ENCODE results near the gene SARM1.

SARM1 gene

GRCh38 chr17:28342313-28342712, 29.2 kb upstream of the SARM1 start:
- no peak for DNase-seq

- DNase-seq: no peak
Measured at GRCh38 chr17:28343491-28343932, 28.0 kb upstream of the SARM1 start.

GRCh38 chr17:28344011-28344410, 27.5 kb upstream of the SARM1 start:
- DNase-seq: no peak

- no peak for DNase-seq
Measured at GRCh38 chr17:28344435-28344901, 27.0 kb upstream of the SARM1 start.

GRCh38 chr17:28345419-28346198, 25.9 kb upstream of the SARM1 start:
- no peak for DNase-seq

GRCh38 chr17:28346199-28346580, 25.3 kb upstream of the SARM1 start:
- no peak for DNase-seq

GRCh38 chr17:28346746-28347246, 24.7 kb upstream of the SARM1 start:
- no peak for DNase-seq

GRCh38 chr17:28347261-28347891, 24.1 kb upstream of the SARM1 start:
- DNase-seq: no peak

GRCh38 chr17:28348979-28349378, 22.5 kb upstream of the SARM1 start:
- no peak for DNase-seq

GRCh38 chr17:28350271-28350670, 21.2 kb upstream of the SARM1 start:
- no peak for DNase-seq

GRCh38 chr17:28357061-28357900, 14.2 kb upstream of the SARM1 start, which contains the start of gene POLDIP2:
TSS of gene POLDIP2 (minus strand) at chr17:28357527. CDS start at chr17:28357448, 79 bp downstream.
- DNase-seq: peak; percentile 96

GRCh38 chr17:28357901-28358197, 13.6 kb upstream of the SARM1 start:
- DNase-seq: no peak

GRCh38 chr17:28363186-28363585, 8.3 kb upstream of the SARM1 start:
- DNase-seq: no peak

GRCh38 chr17:28363776-28364650, 7.5 kb upstream of the SARM1 start:
- DNase-seq: no peak

- no peak for DNase-seq
Measured at GRCh38 chr17:28364665-28365363, 6.7 kb upstream of the SARM1 start, which contains the start of gene SEBOX. TSS of gene SEBOX (minus strand) at chr17:28365199. CDS start at chr17:28365151, 48 bp downstream.

- no peak for DNase-seq
Measured at GRCh38 chr17:28365487-28365886, 6.0 kb upstream of the SARM1 start.

- no peak for DNase-seq
Measured at GRCh38 chr17:28366605-28367004, 4.9 kb upstream of the SARM1 start.

- DNase-seq: no peak
Measured at GRCh38 chr17:28367641-28368305, 3.7 kb upstream of the SARM1 start.

- DNase-seq: no peak
Measured at GRCh38 chr17:28368306-28368831, 3.1 kb upstream of the SARM1 start.

GRCh38 chr17:28368915-28369683, 2.4 kb upstream of the SARM1 start:
- DNase-seq: no peak
